Natural killer cell treated with Interleukin-12 subunit alpha and Interleukin-12 subunit beta and Interleukin-15 and Interleukin-18, amount 100 ng/mL, for 72 hours (primary cell): ENCODE data around the gene MSL2. TPM values are rescaled to one million over a fixed set of nuclear protein-coding genes. Genes with fewer than 3 reads are reported as not detected.
"Not testable (repeated sequence)": the region's sequence is repeated elsewhere in the genome, so short reads cannot be mapped to it uniquely, and the experiment has no call there.

Source experiments
- ATAC-seq, 2 donors: fragments of 150-1000 bp; cut with Tn5 transposase in 1 of 2; sonication (Bioruptor Pico), chemical (Tn5 transposase) in 1 of 2; 2 replicates each; pipeline ENCODE4 v1.10.0; 2021
- DNase-seq: peaks from one replicate; pipeline ENCODE4 v3.0.0; 2022; ENCODE audit warnings: low spot score
- H3K27ac Mint-ChIP-seq, 2 donors: 1 replicate in 1 of 2; 2 replicates in 1 of 2; pipeline ENCODE4 v1.8.0; 2022; ENCODE audit warnings: mixed read lengths in 2 of 2, mild to moderate bottlenecking in 1 of 2, moderate library complexity in 1 of 2
- H3K27me3 Mint-ChIP-seq, 2 donors: 1 replicate in 1 of 2; 2 replicates in 1 of 2; pipeline ENCODE4 v1.8.0; 2022; ENCODE audit warnings: mixed read lengths in 2 of 2
- H3K36me3 Mint-ChIP-seq: one replicate; pipeline ENCODE4 v1.8.0; 2022; ENCODE audit warnings: mixed read lengths
- H3K4me1 Mint-ChIP-seq, 2 donors: 1 replicate in 1 of 2; 2 replicates in 1 of 2; pipeline ENCODE4 v1.8.0; 2022; ENCODE audit warnings: low read depth in 2 of 2, mixed read lengths in 2 of 2, mild to moderate bottlenecking in 1 of 2
- H3K4me3 Mint-ChIP-seq: one replicate; pipeline ENCODE4 v1.8.0; 2022; ENCODE audit warnings: mixed read lengths
- H3K9me3 Mint-ChIP-seq: 2 replicates; pipeline ENCODE4 v1.8.0; 2022; ENCODE audit warnings: mixed read lengths
- total RNA-seq, 2 donors: library from RNA; stranded (reverse); gene quantifications; one replicate each; pipeline ENCODE4 v1.2.3, GENCODE V29; 2022

The MSL2 gene
- total RNA-seq, 2 donors from 2014 or later = 48.7 to 57.6 TPM

- DNase-seq, H3K27me3 Mint-ChIP-seq, H3K9me3 Mint-ChIP-seq, ATAC-seq: not testable (repeated sequence)
- Mint-ChIP-seq H3K36me3 (peaks cover 17% of the 10 kb centered on the region), H3K27ac (peak overlapping the region; percentile 95), H3K4me1 (peaks cover 27 to 40% of the 10 kb centered on the region in 2 donors), H3K4me3 (peak overlapping the region; percentile 96)
Observed at GRCh38 chr3:136198462-136199078, 2.4 kb upstream of the MSL2 start.

DNA sequence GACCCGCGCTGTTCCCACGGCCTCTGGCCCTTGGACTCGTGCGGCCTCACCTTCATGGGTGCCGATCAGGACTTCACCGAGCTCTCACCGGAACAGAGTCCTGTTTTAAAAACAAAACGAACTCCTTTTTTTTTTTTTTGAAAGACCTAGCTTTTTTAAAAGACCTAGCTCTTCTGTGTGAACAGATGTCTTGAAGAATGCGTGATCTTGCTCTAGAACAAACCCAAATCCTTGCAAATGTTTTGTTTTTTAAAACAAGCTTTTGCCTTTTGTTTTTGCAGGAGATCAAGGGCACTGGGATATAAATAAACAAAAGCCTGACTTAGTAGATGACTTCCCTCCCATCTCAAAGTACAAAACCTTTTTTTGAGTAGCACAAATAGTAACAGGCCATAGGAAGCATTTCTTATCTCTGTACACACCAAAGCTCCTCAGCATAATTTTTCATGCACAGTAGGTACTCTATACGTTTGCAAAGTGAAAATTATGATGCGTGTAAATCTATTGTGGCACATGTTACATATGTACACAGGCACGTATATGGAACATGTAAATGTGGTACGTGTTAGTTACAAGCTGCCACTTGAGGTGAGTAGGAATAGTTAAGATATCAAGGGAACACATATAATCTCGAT lies 1.1 kb upstream of the MSL2 start:
- H3K4me1 Mint-ChIP-seq = peaks cover 33 to 52% of the 10 kb centered on the region in 2 donors
- H3K36me3 Mint-ChIP-seq = peaks cover 22% of the 10 kb centered on the region
- DNase-seq (no peak), ATAC-seq (no peak)
- no peaks in the 10 kb centered on the region for H3K9me3 Mint-ChIP-seq
- H3K27ac Mint-ChIP-seq = peak overlapping the region; percentile 95
- no peaks in the 10 kb centered on the region for H3K27me3 Mint-ChIP-seq
- peak overlapping the region; percentile 96 for H3K4me3 Mint-ChIP-seq

GRCh38 chr3:136196401-136197158 lies 445 bp upstream of the MSL2 start:
- Mint-ChIP-seq H3K36me3 (peaks cover 25% of the 10 kb centered on the region), H3K9me3 (no peaks in the 10 kb centered on the region), H3K4me1 (peaks cover 40 to 59% of the 10 kb centered on the region in 2 donors), H3K27me3 (no peaks in the 10 kb centered on the region), H3K4me3 (peak overlapping the region; percentile 96), H3K27ac (peak overlapping the region; percentile 95)
- ATAC-seq = peak; percentile 86 to 91
- peak; percentile 100 for DNase-seq

DNA sequence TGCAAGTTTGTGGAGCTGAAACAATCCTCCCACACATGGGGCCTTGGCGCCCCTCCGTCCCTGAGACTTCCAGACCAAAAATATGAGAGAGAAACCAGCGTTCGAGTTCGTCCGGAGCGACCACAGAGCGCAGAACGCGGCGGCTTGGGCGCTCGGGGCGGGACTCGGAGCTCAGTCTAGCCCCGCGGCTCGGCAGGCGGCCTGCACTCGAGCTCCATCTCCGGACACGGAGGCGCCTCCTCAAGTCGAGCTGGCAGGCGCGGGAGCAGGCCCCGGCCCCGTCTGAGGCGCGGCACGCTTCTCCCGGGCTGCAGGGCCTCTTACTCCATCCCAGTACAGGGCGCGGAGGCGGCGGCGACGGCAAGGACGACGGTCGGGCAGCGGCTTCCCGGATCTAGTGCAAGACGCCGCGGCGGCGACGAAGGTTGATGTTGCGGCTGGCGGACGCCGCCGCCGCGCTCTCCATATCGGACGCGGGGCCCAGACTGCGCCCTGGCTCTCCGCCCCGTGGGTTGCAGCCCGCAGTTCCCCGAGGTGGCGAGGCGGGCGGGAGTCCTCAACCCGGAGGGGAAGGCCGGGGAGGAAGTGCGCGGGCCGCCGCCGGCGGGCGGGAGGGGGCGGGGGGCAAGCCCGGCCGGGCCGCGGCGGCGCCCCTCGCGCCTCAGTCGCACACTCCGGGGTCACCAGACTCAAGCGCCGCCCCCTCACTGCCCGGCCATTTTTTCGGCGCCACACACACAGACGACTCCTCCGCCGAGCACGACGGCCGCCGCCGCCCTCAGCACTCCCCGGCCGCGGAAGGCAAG lies 674 bp downstream of the MSL2 start:
- Mint-ChIP-seq H3K4me3 (peak overlapping the region; percentile 96), H3K9me3 (no peaks in the 10 kb centered on the region), H3K27ac (peak overlapping the region; percentile 95 to 98), H3K27me3 (no peaks in the 10 kb centered on the region), H3K4me1 (peaks cover 50 to 68% of the 10 kb centered on the region in 2 donors), H3K36me3 (peaks cover 25% of the 10 kb centered on the region)
- peak; percentile 90 for DNase-seq
- peak; percentile 72 to 73 for ATAC-seq

- ATAC-seq (no peak), DNase-seq (peak; percentile 82)
- Mint-ChIP-seq H3K27me3 (no peaks in the 10 kb centered on the region), H3K4me3 (peak overlapping the region; percentile 96), H3K4me1 (peaks cover 51 to 73% of the 10 kb centered on the region in 2 donors), H3K27ac (peak overlapping the region; percentile 95 to 98), H3K36me3 (peaks cover 25% of the 10 kb centered on the region), H3K9me3 (no peaks in the 10 kb centered on the region)
Observed at GRCh38 chr3:136194409-136195257, 1.5 kb downstream of the MSL2 start.

DNA sequence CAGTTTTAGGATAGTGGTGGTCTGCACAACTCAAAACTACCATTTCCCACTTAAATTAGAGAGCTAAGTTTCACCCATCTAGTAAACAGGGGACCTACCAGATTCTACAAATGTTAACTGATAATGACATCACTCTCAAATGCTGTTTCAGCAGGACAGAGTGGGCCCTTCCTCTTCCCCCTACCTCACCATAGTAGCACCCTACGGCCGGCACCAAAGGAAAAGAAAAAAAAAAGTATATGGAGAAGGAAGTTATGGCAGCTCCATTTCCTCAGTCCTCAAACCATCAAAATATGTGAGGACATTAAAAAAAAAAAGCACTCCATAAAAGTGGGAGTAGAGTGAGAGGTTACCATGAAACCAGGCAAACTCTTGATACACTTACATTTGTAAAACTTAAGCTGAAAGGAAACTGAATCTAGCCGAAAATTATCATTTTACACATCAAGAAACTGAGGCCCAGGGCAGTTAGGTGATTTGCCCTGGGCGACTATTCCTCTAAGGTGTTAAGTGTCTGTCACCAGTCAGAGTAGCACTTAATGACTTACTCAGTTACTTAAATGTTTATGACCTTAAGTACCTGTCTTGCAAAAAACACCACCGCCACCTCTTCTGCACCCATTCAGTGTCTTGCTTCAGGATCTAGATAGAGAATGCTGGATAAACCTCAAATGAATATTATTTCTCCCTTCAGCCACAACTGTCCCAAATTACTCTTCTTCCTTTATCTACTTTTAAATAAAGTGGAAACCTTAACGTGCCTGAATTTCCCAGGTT lies 2.7 kb downstream of the MSL2 start:
- Mint-ChIP-seq H3K9me3 (no peaks in the 10 kb centered on the region), H3K27me3 (no peaks in the 10 kb centered on the region), H3K36me3 (peaks cover 25% of the 10 kb centered on the region), H3K4me3 (peak overlapping the region; percentile 96), H3K4me1 (peaks cover 53 to 83% of the 10 kb centered on the region in 2 donors), H3K27ac (peak overlapping the region; percentile 95 to 98)
- DNase-seq (no peak), ATAC-seq (no peak)

DNA sequence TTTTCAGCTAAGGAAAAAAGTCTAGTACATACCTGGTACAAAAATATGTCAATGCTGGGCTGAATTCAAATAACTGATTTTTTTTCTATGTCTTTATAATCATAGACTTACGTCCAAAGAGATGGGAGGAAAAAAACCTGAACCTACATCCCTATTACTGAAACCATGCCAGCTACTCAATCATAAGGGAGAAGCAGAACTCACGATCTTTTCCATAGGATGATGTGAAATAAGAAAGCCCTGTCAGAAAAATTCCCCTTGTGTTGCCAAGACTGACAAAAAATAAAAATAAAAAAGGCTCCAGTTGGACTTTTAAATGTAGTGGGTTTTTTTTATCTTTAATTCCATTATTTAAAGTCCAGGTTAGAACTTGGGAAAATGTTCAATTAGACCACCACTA lies 3.3 kb downstream of the MSL2 start:
- ATAC-seq = no peak
- no peak for DNase-seq
- Mint-ChIP-seq H3K27ac (peak overlapping the region; percentile 95 to 98), H3K9me3 (no peaks in the 10 kb centered on the region), H3K36me3 (peaks cover 25% of the 10 kb centered on the region), H3K4me3 (peak overlapping the region; percentile 96), H3K4me1 (peaks cover 58 to 83% of the 10 kb centered on the region in 2 donors), H3K27me3 (no peaks in the 10 kb centered on the region)

DNA sequence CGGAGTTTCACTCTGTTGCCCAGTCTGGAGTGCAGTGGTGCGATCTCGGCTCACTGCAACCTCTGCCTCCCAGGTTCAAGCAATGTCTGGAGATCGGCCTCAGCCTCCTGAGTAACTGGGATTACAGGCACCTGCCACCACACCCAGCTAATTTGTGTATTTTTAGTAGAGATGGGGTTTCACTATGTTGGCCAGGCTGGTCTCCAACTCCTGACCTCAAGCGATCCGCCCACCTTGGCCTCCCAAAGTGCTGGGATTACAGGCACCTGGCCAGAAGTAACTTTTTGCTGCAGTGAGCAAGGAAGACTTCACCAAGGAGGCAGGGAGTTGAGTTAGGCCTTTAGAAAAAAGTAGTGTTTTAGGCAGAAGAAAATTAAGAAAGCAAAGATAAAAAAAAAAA lies 3.9 kb downstream of the MSL2 start:
- Mint-ChIP-seq H3K27ac (peak overlapping the region; percentile 95 to 98), H3K4me3 (peak overlapping the region; percentile 96), H3K4me1 (peaks cover 55 to 79% of the 10 kb centered on the region in 2 donors), H3K36me3 (peaks cover 25% of the 10 kb centered on the region)
- H3K27me3 Mint-ChIP-seq, DNase-seq, H3K9me3 Mint-ChIP-seq, ATAC-seq: not testable (repeated sequence)

- no peaks in the 10 kb centered on the region for H3K27me3 Mint-ChIP-seq
- DNase-seq (no peak), ATAC-seq (no peak)
- H3K27ac Mint-ChIP-seq = peak overlapping the region; percentile 95 to 98
- peaks cover 65 to 82% of the 10 kb centered on the region in 2 donors for H3K4me1 Mint-ChIP-seq
- peaks cover 23% of the 10 kb centered on the region for H3K36me3 Mint-ChIP-seq
- H3K9me3 Mint-ChIP-seq = no peaks in the 10 kb centered on the region
- peak overlapping the region; percentile 96 for H3K4me3 Mint-ChIP-seq
Observed at GRCh38 chr3:136189859-136190617, 6.1 kb downstream of the MSL2 start.

- H3K4me3 Mint-ChIP-seq = peak overlapping the region; percentile 73
Observed at GRCh38 chr3:136189043-136189442, 7.1 kb downstream of the MSL2 start.

DNA sequence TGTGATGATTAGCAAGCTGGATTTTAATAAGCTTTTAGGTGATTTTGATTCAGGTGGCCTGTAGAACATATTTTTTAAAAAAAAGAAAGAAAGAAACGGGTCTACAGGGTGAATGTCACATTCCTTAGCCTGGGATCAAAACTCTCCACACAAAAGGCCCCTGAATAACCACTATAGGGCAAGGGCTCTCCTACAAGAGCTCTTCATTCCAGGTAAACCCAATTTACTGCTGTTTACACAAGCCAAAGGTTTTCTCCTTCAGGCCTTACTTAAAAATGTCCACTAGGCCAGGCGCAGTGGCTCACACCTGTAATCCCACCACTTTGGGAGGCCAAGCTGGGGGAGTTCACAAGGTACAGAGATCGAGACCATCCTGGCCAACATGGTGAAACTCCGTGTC lies 8.3 kb downstream of the MSL2 start:
- DNase-seq (no peak), ATAC-seq (no peak)
- peak overlapping the region; percentile 73 for H3K4me3 Mint-ChIP-seq
- no peaks in the 10 kb centered on the region for H3K9me3 Mint-ChIP-seq
- H3K27ac Mint-ChIP-seq = peak overlapping the region in 1 of 2 donors; percentile 21
- peaks cover 6% of the 10 kb centered on the region for H3K36me3 Mint-ChIP-seq
- H3K4me1 Mint-ChIP-seq = peaks cover 60 to 71% of the 10 kb centered on the region in 2 donors
- H3K27me3 Mint-ChIP-seq = no peaks in the 10 kb centered on the region

More at GRCh38 chr3:136189043-136189442, 7.1 kb downstream of the MSL2 start:
- peaks cover 59 to 72% of the 10 kb centered on the region in 2 donors for H3K4me1 Mint-ChIP-seq
- DNase-seq (no peak), ATAC-seq (no peak)
- peaks cover 13% of the 10 kb centered on the region for H3K36me3 Mint-ChIP-seq
- no peaks in the 10 kb centered on the region for H3K27me3 Mint-ChIP-seq
- H3K9me3 Mint-ChIP-seq = no peaks in the 10 kb centered on the region
- peak overlapping the region; percentile 21 to 44 for H3K27ac Mint-ChIP-seq
